CD8-positive, alpha-beta memory T cell (primary cell): Measurements from ENCODE around the gene ATF7IP. TPM values are rescaled to one million over a fixed set of nuclear protein-coding genes. Genes with fewer than 3 reads are reported as not detected.
"Not testable (repeated sequence)": the region's sequence is repeated elsewhere in the genome, so short reads cannot be mapped to it uniquely, and the experiment has no call there.

Experiments
- CTCF ChIA-PET: fragments of 350-600 bp; sonication (Branson Sonifier 250); formaldehyde crosslinking; loops from one replicate; lab custom pipeline; 2021; ENCODE audit warnings: antibody characterized with exemption; lab: Charles Lee
- POLR2A ChIA-PET: fragments of 350-600 bp; sonication (Branson Sonifier 250); formaldehyde crosslinking; loops from one replicate; lab custom pipeline; 2021; ENCODE audit warnings: antibody characterized with exemption; lab: Charles Lee
- DNase-seq, 5 donors: peaks; one replicate each; pipeline versions ENCODE4 v3.0.0 to v3.0.0-alpha.2; 2020 to 2022; ENCODE audit warnings: mixed read lengths in 1 of 5
- H3K27ac ChIP-seq: one replicate; pipeline ENCODE4 v1.7.0; 2013; ENCODE audit warnings: low read depth, mild to moderate bottlenecking, low read length, moderate library complexity
- H3K27me3 ChIP-seq: 2 replicates; pipeline ENCODE4 v1.7.0; 2013; ENCODE audit warnings: low read length, mild to moderate bottlenecking; ENCODE audit not compliant: insufficient read depth, poor library complexity, severe bottlenecking
- H3K36me3 ChIP-seq: 2 replicates; pipeline ENCODE4 v1.7.0; 2013; ENCODE audit warnings: mild to moderate bottlenecking, low read length, moderate library complexity; ENCODE audit not compliant: insufficient read depth
- H3K4me1 ChIP-seq: 2 replicates; pipeline ENCODE4 v1.7.0; 2013; ENCODE audit warnings: mild to moderate bottlenecking, low read length, moderate library complexity; ENCODE audit not compliant: insufficient read depth
- H3K4me3 ChIP-seq: 2 replicates; pipeline ENCODE4 v1.7.0; 2013; ENCODE audit warnings: mild to moderate bottlenecking, low read length
- H3K9me3 ChIP-seq: 2 replicates; pipeline ENCODE4 v1.7.0; 2013; ENCODE audit warnings: mild to moderate bottlenecking, low read length
- H3K27ac Mint-ChIP-seq, 8 donors: one replicate each; pipeline ENCODE4 v1.8.0; 2020 to 2021; ENCODE audit warnings: mixed read lengths in 8 of 8, mild to moderate bottlenecking in 6 of 8, inconsistent platforms in 3 of 8, moderate library complexity in 3 of 8
- H3K27me3 Mint-ChIP-seq, 2 donors: one replicate each; pipeline ENCODE4 v1.8.0; 2020 to 2021; ENCODE audit warnings: mixed read lengths in 2 of 2, mild to moderate bottlenecking in 1 of 2, moderate library complexity in 1 of 2
- H3K36me3 Mint-ChIP-seq, 3 donors: one replicate each; pipeline ENCODE4 v1.8.0; 2020 to 2021; ENCODE audit warnings: mixed read lengths in 3 of 3, inconsistent platforms in 1 of 3, mild to moderate bottlenecking in 1 of 3
- H3K4me1 Mint-ChIP-seq, 3 donors: one replicate each; pipeline ENCODE4 v1.8.0; 2020 to 2021; ENCODE audit warnings: mixed read lengths in 3 of 3, inconsistent platforms in 1 of 3, mild to moderate bottlenecking in 1 of 3
- H3K4me3 Mint-ChIP-seq, 7 donors: one replicate each; pipeline ENCODE4 v1.8.0; 2020 to 2021; ENCODE audit warnings: mixed read lengths in 7 of 7, mild to moderate bottlenecking in 6 of 7, moderate library complexity in 4 of 7, inconsistent platforms in 2 of 7
- H3K9me3 Mint-ChIP-seq, 5 donors: one replicate each; pipeline ENCODE4 v1.8.0; 2020 to 2022; ENCODE audit warnings: mixed read lengths in 5 of 5, mild to moderate bottlenecking in 3 of 5, moderate library complexity in 2 of 5, inconsistent platforms in 1 of 5
- polyA plus RNA-seq: library from polyadenylated mRNA; unstranded; fragments of 300-500 nt; fragmentation: Illumina TruSeq; gene quantifications from one replicate; pipeline ENCODE4 v1.2.3, GENCODE V29; 2021
- total RNA-seq, 2 experiments: library from RNA; stranded (reverse); gene quantifications; one replicate each; pipeline ENCODE4 v1.2.3, GENCODE V29; 2021

The ATF7IP gene
- total and polyA plus RNA-seq, 3 experiments from 2014 or later = 80.6 to 94.4 (median 84.4) TPM

DNA sequence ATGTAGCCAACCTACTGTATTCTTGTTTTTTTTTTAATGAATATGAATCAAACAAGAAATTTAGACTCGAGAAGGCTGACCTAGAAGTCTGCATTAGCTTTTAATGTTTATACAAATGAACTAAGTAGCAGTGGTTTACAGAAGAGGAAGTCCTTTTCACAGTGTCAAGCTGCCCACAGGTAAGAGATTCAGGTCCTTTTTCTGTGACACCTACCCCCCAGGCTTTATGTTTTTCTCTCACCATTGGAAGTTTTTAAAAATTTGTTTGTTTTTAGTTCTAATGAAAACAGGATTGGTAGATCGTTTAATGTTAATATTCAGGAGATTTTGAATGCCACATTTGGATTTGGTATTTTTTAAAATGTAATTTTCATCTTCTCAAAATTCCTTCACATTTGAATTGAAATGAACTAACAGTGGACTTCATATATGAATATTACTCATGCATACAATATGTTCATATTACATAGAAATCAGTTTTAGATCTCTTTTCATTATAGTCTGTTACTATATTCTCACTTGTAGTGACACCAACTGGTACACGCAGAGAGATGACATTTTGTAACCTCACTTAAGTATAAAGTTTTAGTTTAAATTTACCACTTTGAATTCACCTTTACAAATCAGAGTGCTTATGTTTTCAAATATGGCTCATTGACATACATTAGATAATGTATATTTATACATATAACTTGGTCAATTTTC is 29.7 kb downstream of the ATF7IP start:
- H3K27ac Mint-ChIP-seq = peak overlapping the region; percentile 76 to 99 (median 96)
- H3K9me3 Mint-ChIP-seq = peaks cover 0 to 2% (median 0%) of the 10 kb centered on the region in 5 donors
- Histone ChIP-seq H3K36me3 (no peaks in the 10 kb centered on the region), H3K27me3 (no peaks in the 10 kb centered on the region), H3K4me1 (peaks cover 96% of the 10 kb centered on the region), H3K9me3 (no peaks in the 10 kb centered on the region), H3K4me3 (no peak overlapping the region), H3K27ac (peak overlapping the region; percentile 29)
- ChIA-PET CTCF (interaction anchor here (0.6 to 2.8 kb wide), 14 partner anchors 8 to 378 kb away, joined by 3 to 33 read pairs (median 5); partner anchors contain the start of gene ATF7IP), POLR2A (interaction anchor here (0.9 to 4.5 kb wide), 12 partner anchors 8 to 378 kb away, joined by 3 to 47 read pairs (median 5); partner anchors contain the start of gene ATF7IP)
- H3K27me3 Mint-ChIP-seq = no peaks in the 10 kb centered on the region
- H3K4me3 Mint-ChIP-seq = peak overlapping the region; percentile 71 to 91 (median 78)
- H3K4me1 Mint-ChIP-seq = peaks cover 89 to 98% (median 95%) of the 10 kb centered on the region in 3 donors
- H3K36me3 Mint-ChIP-seq = peaks cover 4 to 35% (median 4%) of the 10 kb centered on the region in 3 donors
- DNase-seq = no peak

DNA sequence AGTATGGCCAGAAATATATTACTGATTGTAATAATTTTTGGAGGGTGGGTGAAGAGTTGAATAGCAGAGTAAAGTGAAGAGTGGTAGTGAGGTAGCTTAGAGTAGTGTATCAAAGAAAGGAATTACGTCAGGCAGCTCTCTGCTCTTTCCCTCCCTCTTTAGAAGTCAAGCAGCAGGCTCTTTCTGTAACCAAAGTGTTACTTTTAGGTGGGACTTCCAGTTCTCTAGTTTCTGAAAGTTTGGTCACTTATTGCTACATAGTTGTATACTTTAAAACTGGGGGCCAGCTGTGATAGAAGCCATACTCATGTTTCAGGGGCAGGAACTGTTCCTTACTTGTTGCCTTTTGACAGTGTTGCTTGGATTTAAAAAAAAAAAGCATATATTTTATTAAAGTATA is 30.6 kb downstream of the ATF7IP start:
- H3K9me3 Mint-ChIP-seq = peaks cover 0 to 2% (median 0%) of the 10 kb centered on the region in 5 donors
- H3K27ac ChIP-seq = peak overlapping the region; percentile 38
- H3K4me3 Mint-ChIP-seq = peak overlapping the region; percentile 46 to 80 (median 57)
- peaks cover 4 to 30% (median 4%) of the 10 kb centered on the region in 3 donors for H3K36me3 Mint-ChIP-seq
- no peaks in the 10 kb centered on the region for H3K9me3 ChIP-seq
- H3K4me1 Mint-ChIP-seq = peaks cover 92 to 98% (median 97%) of the 10 kb centered on the region in 3 donors
- H3K4me3 ChIP-seq = no peak overlapping the region
- no peaks in the 10 kb centered on the region for H3K27me3 ChIP-seq
- CTCF ChIA-PET = interaction anchor here (0.6 to 2.8 kb wide), 6 partner anchors 10 to 377 kb away, joined by 3 to 33 read pairs (median 4); partner anchors contain the start of gene ATF7IP
- no peaks in the 10 kb centered on the region for H3K36me3 ChIP-seq
- peak overlapping the region; percentile 52 to 95 (median 84) for H3K27ac Mint-ChIP-seq
- H3K27me3 Mint-ChIP-seq = no peaks in the 10 kb centered on the region
- peaks cover 97% of the 10 kb centered on the region for H3K4me1 ChIP-seq
- DNase-seq = peak in 3 of 5 donors; percentile 63 to 76 (median 66)
- POLR2A ChIA-PET = interaction anchor here (1.0 to 4.5 kb wide), 5 partner anchors 9 to 377 kb away, joined by 3 to 47 read pairs (median 3); partner anchors contain the start of gene ATF7IP

DNA sequence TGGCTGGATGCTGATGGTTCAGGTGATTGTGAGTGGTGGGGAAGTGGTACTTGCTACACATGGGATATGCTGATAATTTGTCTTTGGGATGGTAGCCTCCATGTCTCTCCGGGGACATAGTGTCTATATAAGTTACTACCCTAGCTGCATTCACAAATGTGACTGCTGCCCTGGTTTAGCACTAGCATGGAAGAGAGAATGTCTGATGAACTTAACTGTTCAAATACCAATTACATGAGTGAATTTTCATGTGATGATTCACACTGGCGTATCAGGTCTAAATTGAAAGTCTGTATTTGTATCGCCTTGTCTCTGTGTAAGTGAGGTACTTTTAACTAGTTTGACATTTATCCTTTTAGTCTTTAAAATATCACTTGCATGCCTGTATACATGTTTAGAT is 34.4 kb downstream of the ATF7IP start:
- Mint-ChIP-seq H3K36me3 (peaks cover 4 to 27% (median 4%) of the 10 kb centered on the region in 3 donors), H3K4me1 (peaks cover 86 to 98% (median 96%) of the 10 kb centered on the region in 3 donors), H3K4me3 (peak overlapping the region; percentile 69 to 86 (median 77)), H3K27me3 (no peaks in the 10 kb centered on the region), H3K27ac (peak overlapping the region; percentile 87 to 98 (median 93)), H3K9me3 (peaks cover 0 to 2% (median 0%) of the 10 kb centered on the region in 5 donors)
- no peak overlapping the region for H3K27ac ChIP-seq
- H3K27me3 ChIP-seq = no peaks in the 10 kb centered on the region
- DNase-seq = no peak
- no peaks in the 10 kb centered on the region for H3K9me3 ChIP-seq
- CTCF ChIA-PET = interaction anchor here (1.0 to 2.1 kb wide), 3 partner anchors 14 to 34 kb away, joined by 3 to 12 read pairs (median 5); partner anchors contain the start of gene ATF7IP
- POLR2A ChIA-PET = interaction anchor here (0.6 to 1.4 kb wide), 3 partner anchors 12 to 34 kb away, joined by 3 to 7 read pairs (median 3); partner anchors contain the start of gene ATF7IP
- no peaks in the 10 kb centered on the region for H3K36me3 ChIP-seq
- H3K4me1 ChIP-seq = peaks cover 96% of the 10 kb centered on the region
- no peak overlapping the region for H3K4me3 ChIP-seq

- CTCF ChIA-PET = interaction anchor here (2.6 to 2.8 kb wide), 2 partner anchors 14 kb away, joined by 14 to 20 read pairs; no protein-coding TSS in a partner anchor
- Histone ChIP-seq H3K9me3 (no peaks in the 10 kb centered on the region), H3K4me3 (peak overlapping the region; percentile 19), H3K36me3 (no peaks in the 10 kb centered on the region), H3K27me3 (no peaks in the 10 kb centered on the region), H3K27ac (peak overlapping the region; percentile 45), H3K4me1 (peaks cover 96% of the 10 kb centered on the region)
- Mint-ChIP-seq H3K36me3 (peaks cover 4 to 30% (median 6%) of the 10 kb centered on the region in 3 donors), H3K4me1 (peaks cover 87 to 99% (median 96%) of the 10 kb centered on the region in 3 donors), H3K9me3 (peaks cover 0 to 2% (median 0%) of the 10 kb centered on the region in 5 donors), H3K27me3 (no peaks in the 10 kb centered on the region), H3K4me3 (peak overlapping the region; percentile 69 to 86 (median 77)), H3K27ac (peak overlapping the region; percentile 87 to 98 (median 93))
- DNase-seq = peak in 1 of 5 donors; percentile 20
- POLR2A ChIA-PET = interaction anchor here (0.7 to 3.6 kb wide), 4 partner anchors 10 to 35 kb away, joined by 3 to 30 read pairs (median 9); partner anchors contain the start of gene ATF7IP
These were observed 35.1 kb downstream of the ATF7IP start for GRCh38 chr12:14400599-14400998.

- Mint-ChIP-seq H3K36me3 (peaks cover 4 to 34% (median 6%) of the 10 kb centered on the region in 3 donors), H3K4me3 (peak overlapping the region; percentile 69 to 86 (median 77)), H3K4me1 (peaks cover 86 to 99% (median 98%) of the 10 kb centered on the region in 3 donors), H3K27ac (peak overlapping the region; percentile 87 to 98 (median 93))
- not testable (repeated sequence) for H3K27me3 ChIP-seq, H3K4me3 ChIP-seq, H3K9me3 Mint-ChIP-seq, H3K36me3 ChIP-seq, DNase-seq, H3K9me3 ChIP-seq, H3K27me3 Mint-ChIP-seq
- ChIA-PET POLR2A (interaction anchor here (0.6 to 3.6 kb wide), 11 partner anchors 9 to 372 kb away, joined by 3 to 30 read pairs (median 3); partner anchors contain the start of gene ATF7IP), CTCF (interaction anchor here (1.7 to 2.8 kb wide), 7 partner anchors 10 to 52 kb away, joined by 4 to 20 read pairs (median 10); partner anchors contain the start of gene ATF7IP)
- Histone ChIP-seq H3K27ac (peak overlapping the region; percentile 45), H3K4me1 (peaks cover 97% of the 10 kb centered on the region)
These were observed 35.8 kb downstream of the ATF7IP start for GRCh38 chr12:14401267-14401666.

- no peak overlapping the region for H3K4me3 ChIP-seq
- peaks cover 2 to 29% (median 4%) of the 10 kb centered on the region in 3 donors for H3K36me3 Mint-ChIP-seq
- H3K9me3 Mint-ChIP-seq = peaks cover 0 to 2% (median 0%) of the 10 kb centered on the region in 5 donors
- H3K4me1 ChIP-seq = peaks cover 93% of the 10 kb centered on the region
- no peaks in the 10 kb centered on the region for H3K36me3 ChIP-seq
- H3K27ac ChIP-seq = peak overlapping the region; percentile 32
- no peaks in the 10 kb centered on the region for H3K27me3 ChIP-seq
- POLR2A ChIA-PET = interaction anchor here (1.0 to 3.6 kb wide), 3 partner anchors 12 to 37 kb away, joined by 3 to 30 read pairs (median 6); partner anchors contain the start of gene ATF7IP
- peak overlapping the region; percentile 87 to 98 (median 95) for H3K27ac Mint-ChIP-seq
- no peaks in the 10 kb centered on the region for H3K9me3 ChIP-seq
- H3K27me3 Mint-ChIP-seq = no peaks in the 10 kb centered on the region
- H3K4me3 Mint-ChIP-seq = peak overlapping the region; percentile 69 to 86 (median 79)
- CTCF ChIA-PET = interaction anchor here (1.6 to 2.8 kb wide), 10 partner anchors 8 to 147 kb away, joined by 3 to 20 read pairs (median 9); partner anchors contain the start of gene ATF7IP
- peaks cover 76 to 92% (median 87%) of the 10 kb centered on the region in 3 donors for H3K4me1 Mint-ChIP-seq
- DNase-seq = no peak
These were observed 37.2 kb downstream of the ATF7IP start for GRCh38 chr12:14402697-14403096.

GRCh38 chr12:14403293-14403692 is 37.8 kb downstream of the ATF7IP start:
- Histone ChIP-seq H3K4me3 (no peak overlapping the region), H3K27ac (peak overlapping the region; percentile 13), H3K27me3 (no peaks in the 10 kb centered on the region), H3K36me3 (no peaks in the 10 kb centered on the region), H3K4me1 (peaks cover 93% of the 10 kb centered on the region), H3K9me3 (no peaks in the 10 kb centered on the region)
- CTCF ChIA-PET = interaction anchor here (1.3 to 2.8 kb wide), 9 partner anchors 9 to 148 kb away, joined by 3 to 20 read pairs (median 10); partner anchors contain the start of gene ATF7IP
- POLR2A ChIA-PET = interaction anchor here (1.0 to 3.6 kb wide), 3 partner anchors 13 to 37 kb away, joined by 3 to 30 read pairs (median 3); partner anchors contain the start of gene ATF7IP
- H3K4me3 Mint-ChIP-seq = peak overlapping the region; percentile 70 to 86 (median 78)
- no peaks in the 10 kb centered on the region for H3K27me3 Mint-ChIP-seq
- peak overlapping the region; percentile 87 to 98 (median 94) for H3K27ac Mint-ChIP-seq
- H3K9me3 Mint-ChIP-seq = peaks cover 0 to 2% (median 0%) of the 10 kb centered on the region in 5 donors
- H3K4me1 Mint-ChIP-seq = peaks cover 75 to 91% (median 86%) of the 10 kb centered on the region in 3 donors
- peaks cover 3 to 32% (median 6%) of the 10 kb centered on the region in 3 donors for H3K36me3 Mint-ChIP-seq
- no peak for DNase-seq
